Natural killer cell (primary cell): Measurements from ENCODE around the gene PRKAR1B. TPM values are rescaled to one million over a fixed set of nuclear protein-coding genes. Genes with fewer than 3 reads are reported as not detected.
"Not testable (repeated sequence)": the region's sequence is repeated elsewhere in the genome, so short reads cannot be mapped to it uniquely, and the experiment has no call there.

Experiments used
- ATAC-seq, 3 donors: fragments of 150-1000 bp in 2 of 3; fragments of 200-7000 bp in 1 of 3; cut with Tn5 transposase; 1 replicate in 1 of 3; 2 replicates in 2 of 3; pipeline ENCODE4 v1.10.0; 2021; ENCODE audit warnings: mild to moderate bottlenecking in 2 of 3, moderate library complexity in 2 of 3
- DNase-seq, 2 donors: peaks; one replicate each; pipeline versions ENCODE4 v3.0.0 to v3.0.0-alpha.2; 2013 to 2021; ENCODE audit warnings: mixed read lengths in 1 of 2
- H3K27ac ChIP-seq: one replicate; pipeline ENCODE4 v1.5.1; 2013; ENCODE audit warnings: mild to moderate bottlenecking, low read length
- H3K27me3 ChIP-seq: one replicate; pipeline ENCODE4 v1.6.1; 2013; ENCODE audit warnings: low read length; ENCODE audit not compliant: control insufficient read depth, insufficient read depth
- H3K36me3 ChIP-seq: one replicate; pipeline ENCODE4 v1.6.1; 2013; ENCODE audit warnings: low read length; ENCODE audit not compliant: control insufficient read depth, insufficient read depth
- H3K4me1 ChIP-seq: one replicate; pipeline ENCODE4 v1.6.1; 2013; ENCODE audit warnings: low read length; ENCODE audit not compliant: control insufficient read depth, insufficient read depth
- H3K4me3 ChIP-seq: one replicate; pipeline ENCODE4 v1.5.1; 2013; ENCODE audit warnings: low read length
- H3K9me3 ChIP-seq: one replicate; pipeline ENCODE4 v1.6.1; 2013; ENCODE audit warnings: low read length; ENCODE audit not compliant: control insufficient read depth, insufficient read depth
- H3K27ac Mint-ChIP-seq, 2 donors: one replicate each; pipeline ENCODE4 v1.8.0; 2022; ENCODE audit warnings: mild to moderate bottlenecking in 2 of 2, mixed read lengths in 2 of 2, moderate library complexity in 1 of 2
- H3K27me3 Mint-ChIP-seq, 2 donors: one replicate each; pipeline ENCODE4 v1.8.0; 2022; ENCODE audit warnings: low read depth in 2 of 2, mixed read lengths in 2 of 2
- H3K36me3 Mint-ChIP-seq: one replicate; pipeline ENCODE4 v1.8.0; 2022; ENCODE audit warnings: mixed read lengths
- H3K4me1 Mint-ChIP-seq, 2 donors: one replicate each; pipeline ENCODE4 v1.8.0; 2022; ENCODE audit warnings: mixed read lengths in 2 of 2
- H3K4me3 Mint-ChIP-seq: one replicate; pipeline ENCODE4 v1.8.0; 2022; ENCODE audit warnings: mild to moderate bottlenecking, moderate library complexity, mixed read lengths
- H3K9me3 Mint-ChIP-seq, 2 donors: one replicate each; pipeline ENCODE4 v1.8.0; 2022; ENCODE audit warnings: mixed read lengths in 2 of 2
- CTCF ChIP-seq: fragments of 200-600 bp; IDR thresholded peaks from one replicate; pipeline ENCODE4 v1.8.0; 2022; ENCODE audit warnings: antibody characterized with exemption
- WGBS: methylation state at CpG from one replicate; pipeline ENCODE4 v1.1.7; 2013; ENCODE audit warnings: missing lambda C conversion rate; ENCODE audit not compliant: insufficient coverage; 5-methylcytosine and 5-hydroxymethylcytosine counted together
- intact Hi-C: fragments of 100-400 bp; cut with micrococcal nuclease; formaldehyde crosslinking; loops from one replicate; pipeline ENCODE4 v1.14.2; 2022
- total RNA-seq, 4 donors: library from RNA; stranded (reverse); fragments of 120-200 nt in 1 of 4; gene quantifications; one replicate each; pipeline versions ENCODE4 v1.2.3 to v1.2.4, GENCODE V29; 2013 to 2022

Gene PRKAR1B
- total RNA-seq, 3 donors from 2014 or later (not counting 1 experiment from before 2014, with no cell fraction given): 2.4 to 3.8 (median 3.0) TPM

DNA sequence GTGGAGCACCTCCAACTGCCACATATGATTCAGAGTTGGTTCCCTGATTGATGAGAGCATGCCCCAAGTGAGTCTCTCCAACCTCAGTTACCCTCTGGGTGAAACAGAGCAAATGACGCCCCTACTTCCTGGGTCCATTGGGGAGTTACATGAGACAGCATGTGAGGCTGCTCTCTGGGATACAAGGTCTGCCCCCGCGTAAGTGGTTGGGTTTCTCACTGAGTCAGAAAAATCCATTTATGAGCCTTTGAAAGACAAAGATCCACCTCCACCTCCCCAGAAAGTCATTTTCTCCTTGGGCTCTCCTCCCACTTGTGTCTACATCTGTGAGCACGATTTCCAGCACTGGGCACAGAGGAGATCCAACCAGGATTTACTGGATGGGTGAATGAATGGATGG, 71.3 kb downstream of the PRKAR1B start:
- Mint-ChIP-seq H3K36me3 (no peaks in the 10 kb centered on the region), H3K27me3 (no peaks in the 10 kb centered on the region), H3K4me1 (no peaks in the 10 kb centered on the region), H3K9me3 (no peaks in the 10 kb centered on the region), H3K4me3 (no peak overlapping the region), H3K27ac (no peak overlapping the region)
- intact Hi-C loops: no loop called here
- DNase-seq (no peak), ATAC-seq (no peak)
- Histone ChIP-seq H3K4me1 (no peaks in the 10 kb centered on the region), H3K9me3 (peaks cover 17% of the 10 kb centered on the region), H3K36me3 (no peaks in the 10 kb centered on the region), H3K4me3 (no peak overlapping the region), H3K27me3 (no peaks in the 10 kb centered on the region), H3K27ac (no peak overlapping the region)
- 97% methylated on average over 4 of the region's 4 CpGs for WGBS
- TF ChIP-seq CTCF: no peak

- TF ChIP-seq CTCF: no peak
- Histone ChIP-seq H3K36me3 (no peaks in the 10 kb centered on the region), H3K27me3 (no peaks in the 10 kb centered on the region), H3K27ac (no peak overlapping the region), H3K9me3 (peaks cover 17% of the 10 kb centered on the region), H3K4me3 (no peak overlapping the region), H3K4me1 (no peaks in the 10 kb centered on the region)
- no peak overlapping the region for H3K27ac Mint-ChIP-seq
- H3K27me3 Mint-ChIP-seq: no peaks in the 10 kb centered on the region
- H3K4me3 Mint-ChIP-seq: no peak overlapping the region
- 95% methylated on average over 4 of the region's 4 CpGs for WGBS
- H3K4me1 Mint-ChIP-seq: no peaks in the 10 kb centered on the region
- no peak for DNase-seq
- no peaks in the 10 kb centered on the region for H3K9me3 Mint-ChIP-seq
- ATAC-seq: no peak
- intact Hi-C loops: no loop called here
- H3K36me3 Mint-ChIP-seq: no peaks in the 10 kb centered on the region
Observed at GRCh38 chr7:653829-654764, 73.0 kb downstream of the PRKAR1B start.

DNA sequence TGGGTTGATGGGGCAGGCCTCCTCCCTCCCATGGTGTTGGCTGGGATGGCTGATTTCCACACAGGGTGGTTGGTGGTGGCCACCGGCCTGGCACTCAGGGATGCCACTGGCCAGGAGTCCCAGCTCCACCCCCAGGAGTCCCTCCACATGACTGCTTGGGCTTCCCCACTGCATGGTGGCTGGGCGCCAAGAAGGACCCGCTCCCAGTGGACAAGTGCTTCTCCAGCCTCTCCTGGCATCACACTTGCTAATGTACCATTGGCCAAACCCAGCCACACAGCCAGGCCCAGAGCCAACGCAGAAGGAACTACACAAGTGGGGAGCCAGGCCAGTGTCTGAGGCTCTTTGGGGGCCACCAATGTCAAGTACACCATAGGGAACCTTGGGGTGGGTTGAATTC, 74.2 kb downstream of the PRKAR1B start:
- 99% methylated on average over 4 of the region's 4 CpGs for whole genome bisulfite sequencing
- H3K27ac ChIP-seq: no peak overlapping the region
- Mint-ChIP-seq H3K4me1 (no peaks in the 10 kb centered on the region), H3K4me3 (no peak overlapping the region), H3K9me3 (no peaks in the 10 kb centered on the region), H3K36me3 (no peaks in the 10 kb centered on the region), H3K27me3 (no peaks in the 10 kb centered on the region), H3K27ac (no peak overlapping the region)
- DNase-seq (no peak), ATAC-seq (no peak)
- H3K9me3 ChIP-seq: peaks cover 17% of the 10 kb centered on the region
- H3K27me3 ChIP-seq: no peaks in the 10 kb centered on the region
- intact Hi-C loops: no loop called here
- H3K36me3 ChIP-seq: no peaks in the 10 kb centered on the region
- no peak for TF ChIP-seq CTCF
- no peaks in the 10 kb centered on the region for H3K4me1 ChIP-seq
- H3K4me3 ChIP-seq: no peak overlapping the region

GRCh38 chr7:652167-652566, 74.9 kb downstream of the PRKAR1B start:
- H3K36me3 ChIP-seq, H3K27ac Mint-ChIP-seq, H3K4me3 Mint-ChIP-seq, H3K27ac ChIP-seq, H3K4me1 ChIP-seq, ATAC-seq, intact Hi-C loops, H3K27me3 ChIP-seq, H3K27me3 Mint-ChIP-seq, H3K4me1 Mint-ChIP-seq, H3K36me3 Mint-ChIP-seq, H3K4me3 ChIP-seq, H3K9me3 Mint-ChIP-seq: not testable (repeated sequence)
- peak in 1 of 2 donors; percentile 46 for DNase-seq
- H3K9me3 ChIP-seq: peaks cover 17% of the 10 kb centered on the region
- WGBS: 94% methylated on average over 17 of the region's 17 CpGs
